Muscle layer of duodenum (tissue), 2 donors: ENCODE data around the gene AFMID.

Experiments used
- H3K27ac ChIP-seq: one replicate; pipeline ENCODE4 v1.7.0; 2013; ENCODE audit warnings: mild to moderate bottlenecking, low read length
- H3K27me3 ChIP-seq: one replicate; pipeline ENCODE4 v1.7.0; 2013; ENCODE audit warnings: low read depth, mild to moderate bottlenecking, control low read depth, low read length
- H3K36me3 ChIP-seq, 2 donors: one replicate each; pipeline ENCODE4 v1.7.0; 2013; ENCODE audit warnings: low read length in 2 of 2, control low read depth in 1 of 2, mild to moderate bottlenecking in 1 of 2; ENCODE audit not compliant: insufficient read depth in 2 of 2, control insufficient read depth in 1 of 2
- H3K4me1 ChIP-seq, 2 donors: one replicate each; pipeline ENCODE4 v1.7.0; 2013; ENCODE audit warnings: low read length in 2 of 2, mild to moderate bottlenecking in 2 of 2, control low read depth in 1 of 2, moderate library complexity in 1 of 2; ENCODE audit not compliant: insufficient read depth in 2 of 2, control insufficient read depth in 1 of 2
- H3K4me3 ChIP-seq, 2 donors: one replicate each; pipeline ENCODE4 v1.7.0; 2013; ENCODE audit warnings: low read length in 2 of 2, low read depth in 1 of 2, mild to moderate bottlenecking in 1 of 2
- H3K9me3 ChIP-seq, 2 donors: one replicate each; pipeline ENCODE4 v1.7.0; 2013; ENCODE audit warnings: low read length in 2 of 2, control low read depth in 1 of 2, mild to moderate bottlenecking in 1 of 2; ENCODE audit not compliant: control insufficient read depth in 1 of 2
- donor health status: healthy.

Gene AFMID

DNA sequence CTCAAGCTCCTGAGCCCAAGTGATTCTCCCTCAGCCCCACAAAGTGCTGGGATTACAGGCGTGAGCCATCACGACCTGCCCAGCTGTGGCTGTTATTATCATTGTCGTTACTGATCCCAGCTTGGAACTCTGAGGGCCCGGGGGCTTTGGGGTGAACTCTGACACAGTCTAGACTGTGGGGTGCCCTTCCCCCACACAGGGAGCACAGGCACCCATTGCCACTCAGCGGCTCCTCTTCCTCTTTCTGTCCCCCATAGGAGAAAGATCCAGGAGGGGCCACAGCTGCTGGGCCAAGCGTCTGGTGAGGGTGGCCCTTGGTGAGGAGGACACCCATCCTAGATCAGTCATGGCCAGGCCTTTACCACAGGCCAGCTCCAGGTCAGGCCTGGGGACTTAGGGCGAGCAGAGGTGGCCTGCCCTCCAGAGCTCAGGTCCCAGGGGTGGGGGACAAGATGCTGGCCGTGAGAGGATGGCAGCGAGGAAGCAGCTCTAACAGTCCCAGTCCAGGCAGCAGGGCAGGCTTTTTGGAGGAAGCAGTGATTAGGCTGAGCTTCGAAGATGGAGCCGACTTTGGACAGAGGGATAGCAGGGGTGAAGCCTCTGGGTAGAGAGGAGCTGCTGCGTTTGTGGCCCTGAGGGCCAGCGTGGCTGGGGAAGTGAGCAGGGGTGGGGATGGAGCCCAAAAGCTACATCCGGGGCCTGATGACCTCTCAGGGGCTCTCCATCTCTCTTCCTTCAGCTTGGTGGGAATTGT lies 69.0 kb downstream of the AFMID start:
- no peaks in the 10 kb centered on the region for H3K36me3 ChIP-seq
- peaks cover 2 to 15% of the 10 kb centered on the region in 2 donors for H3K4me1 ChIP-seq
- H3K27ac ChIP-seq = no peak overlapping the region
- H3K9me3 ChIP-seq = no peaks in the 10 kb centered on the region
- H3K27me3 ChIP-seq = no peaks in the 10 kb centered on the region
- H3K4me3 ChIP-seq = no peak overlapping the region

GRCh38 chr17:78256707-78257591 lies 69.8 kb downstream of the AFMID start:
- Histone ChIP-seq H3K4me3 (no peak overlapping the region), H3K27me3 (no peaks in the 10 kb centered on the region), H3K36me3 (no peaks in the 10 kb centered on the region), H3K27ac (no peak overlapping the region), H3K9me3 (no peaks in the 10 kb centered on the region), H3K4me1 (peaks cover 0 to 14% of the 10 kb centered on the region in 2 donors)
